Measurements from ENCODE around the gene PMEPA1.

The PMEPA1 gene

DNA sequence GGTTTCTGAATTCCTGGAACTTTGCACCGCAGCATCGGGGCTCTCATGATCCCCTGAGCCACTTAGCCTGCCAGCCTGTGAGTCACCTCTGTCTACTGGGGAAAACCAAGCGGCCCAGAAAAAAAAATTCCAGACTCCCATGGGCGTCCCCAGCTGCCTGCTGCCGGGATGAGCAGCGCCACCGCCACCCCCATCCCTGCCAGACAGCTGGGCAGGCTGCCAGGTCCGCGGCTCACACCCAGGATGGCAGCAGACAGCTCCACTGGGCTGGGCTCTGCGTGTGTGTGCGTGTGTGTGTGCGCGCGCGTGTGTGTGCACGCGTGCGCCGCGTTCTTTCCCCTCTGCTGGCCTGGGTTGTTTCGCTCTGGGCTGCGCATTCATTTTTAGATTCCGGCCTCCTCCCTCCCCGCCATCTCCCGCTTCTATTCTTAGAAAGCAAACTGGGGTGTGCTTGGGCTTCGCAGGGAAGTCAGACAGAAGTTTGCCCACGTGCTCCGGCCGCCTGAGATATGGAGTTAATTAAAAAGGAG lies 38.9 kb upstream of the PMEPA1 start:
- H3K9me3 ChIP-seq (replicated peaks; ENCODE audit: low read length) = no peaks in the 10 kb centered on the region
- H3K27me3 ChIP-seq (ENCODE audit: control insufficient read depth, insufficient read depth, low read length) = peaks cover 18% of the 10 kb centered on the region
- H3K9ac ChIP-seq (ENCODE audit: low read depth, low read length) = peak overlapping the region; percentile 49
- H3K4me3 ChIP-seq (ENCODE audit: low read length) = peak overlapping the region; percentile 64
- peak overlapping the region; percentile 83 for H3K4me2 ChIP-seq (ENCODE audit: low read length)
- H3K36me3 ChIP-seq (ENCODE audit: insufficient read depth, low read length) = no peaks in the 10 kb centered on the region
- H3K4me1 ChIP-seq (ENCODE audit: control insufficient read depth, insufficient read depth, low read length) = peaks cover 19% of the 10 kb centered on the region

DNA sequence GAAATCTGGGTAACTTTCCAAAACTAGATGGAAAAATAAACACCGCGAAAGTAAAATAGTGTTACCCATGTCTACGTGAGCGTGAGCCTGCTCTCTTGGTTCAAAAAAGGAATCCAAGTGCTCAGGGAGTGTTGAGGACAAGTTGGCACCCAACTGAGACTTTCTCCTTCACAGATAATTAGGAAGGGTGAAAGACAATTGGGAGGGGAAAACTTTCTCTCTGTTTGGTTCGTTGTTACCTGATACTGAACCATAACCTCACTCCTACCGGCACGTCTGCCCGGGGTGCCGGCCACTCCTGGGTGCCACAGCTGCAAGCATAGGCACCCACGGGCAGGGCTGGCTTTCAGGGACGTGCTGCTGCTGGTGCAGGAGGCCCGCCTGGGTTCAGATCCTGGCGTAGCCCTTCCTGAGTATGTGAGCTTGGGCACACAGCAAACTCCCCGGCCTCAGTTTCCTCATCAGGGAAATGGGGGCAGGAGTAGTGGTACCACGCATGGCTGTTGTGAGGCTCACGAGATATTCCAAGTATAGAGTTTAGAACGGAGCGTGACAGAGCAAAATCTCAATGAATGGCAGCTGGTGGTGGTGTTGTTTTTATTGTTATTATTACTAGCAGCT lies 38.2 kb upstream of the PMEPA1 start:
- H3K4me2 ChIP-seq (ENCODE audit: low read length) = peak overlapping the region; percentile 83
- peaks cover 19% of the 10 kb centered on the region for H3K4me1 ChIP-seq (ENCODE audit: control insufficient read depth, insufficient read depth, low read length)
- H3K9me3 ChIP-seq (replicated peaks; ENCODE audit: low read length) = no peaks in the 10 kb centered on the region
- H3K36me3 ChIP-seq (ENCODE audit: insufficient read depth, low read length) = no peaks in the 10 kb centered on the region
- H3K9ac ChIP-seq (ENCODE audit: low read depth, low read length) = peak overlapping the region; percentile 35
- peaks cover 11% of the 10 kb centered on the region for H3K27me3 ChIP-seq (ENCODE audit: control insufficient read depth, insufficient read depth, low read length)
- peak overlapping the region; percentile 64 for H3K4me3 ChIP-seq (ENCODE audit: low read length)

DNA sequence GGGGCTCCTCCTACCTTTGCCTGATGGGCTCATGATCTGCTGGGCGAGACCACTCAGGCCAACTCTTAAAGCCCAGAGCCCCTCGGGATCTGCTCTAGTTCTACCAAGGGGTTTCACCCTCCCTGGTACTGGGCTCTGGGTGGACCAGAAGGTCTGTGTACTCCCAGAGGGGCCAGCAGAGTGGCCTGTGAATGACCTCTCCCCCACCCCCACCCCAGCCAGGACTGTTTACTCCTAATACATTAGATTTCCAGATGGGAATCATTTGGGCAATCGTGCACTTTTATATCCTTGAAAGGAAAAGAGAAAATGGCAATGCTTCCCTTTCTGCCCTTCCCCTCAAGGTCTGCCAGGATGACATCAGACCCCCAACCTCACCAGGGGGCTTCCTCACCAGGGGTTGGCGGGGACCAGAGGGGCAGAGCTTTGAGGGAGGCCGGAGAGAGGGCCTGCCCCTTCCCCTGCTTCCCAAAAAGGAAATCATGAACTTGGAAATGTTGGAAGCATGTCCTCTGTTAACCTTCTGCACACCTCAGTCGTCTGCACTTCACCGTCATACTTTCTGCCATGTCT lies 37.1 kb upstream of the PMEPA1 start:
- Histone ChIP-seq H3K4me3 (ENCODE audit: low read length) (no peak overlapping the region), H3K36me3 (ENCODE audit: insufficient read depth, low read length) (no peaks in the 10 kb centered on the region), H3K4me1 (ENCODE audit: control insufficient read depth, insufficient read depth, low read length) (peaks cover 19% of the 10 kb centered on the region), H3K9me3 (replicated peaks; ENCODE audit: low read length) (no peaks in the 10 kb centered on the region), H3K27me3 (ENCODE audit: control insufficient read depth, insufficient read depth, low read length) (peaks cover 16% of the 10 kb centered on the region), H3K9ac (ENCODE audit: low read depth, low read length) (no peak overlapping the region), H3K4me2 (ENCODE audit: low read length) (no peak overlapping the region)

DNA sequence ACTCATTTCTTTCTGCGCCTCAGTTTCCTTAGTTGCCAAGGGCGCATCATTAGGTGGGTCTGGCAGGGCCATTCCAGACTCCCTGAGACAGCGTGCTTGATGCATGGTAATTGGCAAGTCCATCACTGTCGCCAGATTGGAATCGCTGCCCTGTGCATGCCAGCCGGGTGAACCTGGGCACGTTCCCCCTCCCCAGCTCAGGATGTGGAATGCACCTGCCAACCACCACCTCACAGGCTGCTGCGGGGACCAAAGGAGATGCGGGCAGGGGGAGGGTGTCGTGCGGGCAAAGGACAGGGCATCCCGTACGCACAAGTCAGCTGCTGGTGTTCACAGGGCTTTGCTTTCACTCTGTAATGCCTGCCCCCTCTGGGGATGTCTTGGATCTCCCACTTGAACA lies 36.4 kb upstream of the PMEPA1 start:
- Histone ChIP-seq H3K36me3 (ENCODE audit: insufficient read depth, low read length) (no peaks in the 10 kb centered on the region), H3K27me3 (ENCODE audit: control insufficient read depth, insufficient read depth, low read length) (peaks cover 12% of the 10 kb centered on the region), H3K9me3 (replicated peaks; ENCODE audit: low read length) (no peaks in the 10 kb centered on the region), H3K4me1 (ENCODE audit: control insufficient read depth, insufficient read depth, low read length) (peaks cover 19% of the 10 kb centered on the region), H3K4me2 (ENCODE audit: low read length) (no peak overlapping the region), H3K4me3 (ENCODE audit: low read length) (no peak overlapping the region), H3K9ac (ENCODE audit: low read depth, low read length) (no peak overlapping the region)

DNA sequence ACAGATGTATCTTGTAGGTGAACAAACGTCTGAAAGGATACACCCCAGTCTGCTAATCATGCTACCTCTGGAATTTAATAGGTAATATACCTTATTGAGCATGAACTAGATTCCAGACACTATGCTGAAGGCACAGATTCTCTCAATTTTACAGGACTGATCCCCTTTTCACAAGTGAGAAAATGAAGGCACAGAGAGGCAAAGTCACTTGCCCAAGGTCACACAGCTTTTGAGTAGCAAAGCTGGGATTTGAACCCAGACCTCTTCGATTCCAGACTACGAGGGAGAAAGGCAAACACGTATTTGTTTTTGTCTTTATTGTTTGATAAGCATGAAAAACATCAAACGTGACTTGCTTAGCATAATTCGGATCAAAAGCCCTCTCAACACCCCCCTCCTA lies 34.4 kb upstream of the PMEPA1 start:
- H3K27me3 ChIP-seq (ENCODE audit: control insufficient read depth, insufficient read depth, low read length) = peaks cover 9% of the 10 kb centered on the region
- no peak overlapping the region for H3K4me3 ChIP-seq (ENCODE audit: low read length)
- peaks cover 16% of the 10 kb centered on the region for H3K4me1 ChIP-seq (ENCODE audit: control insufficient read depth, insufficient read depth, low read length)
- H3K9ac ChIP-seq (ENCODE audit: low read depth, low read length) = no peak overlapping the region
- H3K36me3 ChIP-seq (ENCODE audit: insufficient read depth, low read length) = no peaks in the 10 kb centered on the region
- no peak overlapping the region for H3K4me2 ChIP-seq (ENCODE audit: low read length)
- no peaks in the 10 kb centered on the region for H3K9me3 ChIP-seq (replicated peaks; ENCODE audit: low read length)

DNA sequence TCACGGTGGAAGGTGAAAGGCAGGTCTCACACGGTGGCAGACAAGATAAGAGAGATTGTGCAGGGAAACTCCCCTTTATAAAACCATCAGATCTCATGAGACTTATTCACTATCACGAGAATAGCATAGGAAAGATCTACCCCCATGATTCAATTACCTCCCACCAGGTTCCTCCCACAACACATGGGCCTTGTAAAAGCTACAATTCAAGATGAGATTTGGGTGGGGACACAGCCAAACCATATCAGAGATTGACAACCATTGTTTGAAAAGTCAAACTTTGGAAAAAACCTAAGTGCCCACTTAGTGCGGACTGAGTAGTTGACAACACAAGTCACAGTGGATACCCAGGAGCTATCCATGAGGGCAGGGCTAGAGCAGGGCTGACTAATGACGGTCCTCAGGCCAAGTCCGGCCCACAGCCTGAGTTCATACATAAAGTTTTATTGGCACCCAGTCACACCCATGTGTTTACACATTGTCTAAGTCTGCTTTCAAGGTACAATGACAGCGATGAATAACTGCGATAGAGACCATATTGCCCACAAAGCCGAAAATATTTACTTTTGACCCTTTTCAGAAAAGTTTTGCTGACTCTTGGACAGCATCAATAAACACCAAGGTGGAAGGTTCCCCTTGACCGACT lies 33.8 kb upstream of the PMEPA1 start:
- Histone ChIP-seq H3K27me3 (ENCODE audit: control insufficient read depth, insufficient read depth, low read length) (peaks cover 12% of the 10 kb centered on the region), H3K9me3 (replicated peaks; ENCODE audit: low read length) (no peaks in the 10 kb centered on the region), H3K4me3 (ENCODE audit: low read length) (no peak overlapping the region), H3K4me2 (ENCODE audit: low read length) (no peak overlapping the region), H3K36me3 (ENCODE audit: insufficient read depth, low read length) (no peaks in the 10 kb centered on the region), H3K4me1 (ENCODE audit: control insufficient read depth, insufficient read depth, low read length) (peaks cover 10% of the 10 kb centered on the region), H3K9ac (ENCODE audit: low read depth, low read length) (no peak overlapping the region)

DNA sequence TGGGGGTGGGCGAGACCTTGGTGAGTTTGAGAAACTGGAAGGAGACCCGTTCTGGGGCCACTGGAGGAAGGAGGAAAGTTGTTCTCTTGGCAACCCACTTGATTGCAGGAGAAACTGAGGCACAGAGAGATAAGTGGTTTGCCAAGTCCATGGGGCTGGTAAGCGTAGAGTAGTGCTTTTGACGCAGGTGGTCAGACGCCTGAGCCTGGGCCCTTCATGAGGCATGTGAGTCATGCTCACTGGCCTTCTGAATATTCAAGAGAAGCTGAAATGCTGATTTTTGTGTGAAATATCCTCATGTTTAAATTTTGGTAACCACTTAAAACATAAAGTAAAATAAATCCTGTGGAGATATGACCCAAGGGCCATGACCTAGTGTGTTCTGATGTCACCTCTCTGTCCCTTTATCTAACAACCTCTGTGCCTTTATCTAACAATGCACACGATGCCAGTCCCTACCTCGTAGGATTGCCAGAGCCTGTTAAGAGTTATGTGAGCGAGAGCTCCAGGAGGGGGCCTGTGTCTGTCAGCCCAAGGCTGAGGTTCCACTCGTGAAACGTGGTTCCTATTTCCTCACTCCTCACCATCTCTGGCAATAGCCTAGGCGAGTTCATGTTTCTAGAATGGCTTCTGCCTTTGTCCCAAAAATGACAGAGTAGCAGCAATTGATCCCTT lies 32.8 kb upstream of the PMEPA1 start:
- peaks cover 20% of the 10 kb centered on the region for H3K27me3 ChIP-seq (ENCODE audit: control insufficient read depth, insufficient read depth, low read length)

DNA sequence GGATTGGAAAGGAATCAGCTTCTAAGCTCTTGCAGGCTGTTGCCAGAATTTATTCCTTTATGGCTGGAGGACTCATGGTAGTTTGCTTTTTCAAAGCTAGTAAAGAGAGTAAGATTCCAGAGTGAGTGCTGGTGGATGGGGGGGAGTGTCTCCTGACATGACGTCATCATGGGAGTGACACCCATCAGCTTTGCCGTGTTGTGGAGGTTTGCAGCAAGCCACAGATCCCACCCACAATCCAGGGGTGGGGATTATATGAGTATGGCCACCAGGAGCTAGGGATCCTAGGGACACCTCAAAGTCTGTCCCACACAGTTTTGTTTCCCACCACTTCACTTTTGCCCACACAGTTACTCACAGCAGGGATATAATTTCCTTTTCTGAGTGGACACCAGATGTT lies 28.7 kb upstream of the PMEPA1 start:
- H3K4me1 ChIP-seq (ENCODE audit: control insufficient read depth, insufficient read depth, low read length) = no peaks in the 10 kb centered on the region
- no peaks in the 10 kb centered on the region for H3K9me3 ChIP-seq (replicated peaks; ENCODE audit: low read length)
- no peak overlapping the region for H3K9ac ChIP-seq (ENCODE audit: low read depth, low read length)
- H3K27me3 ChIP-seq (ENCODE audit: control insufficient read depth, insufficient read depth, low read length) = peaks cover 45% of the 10 kb centered on the region
- no peaks in the 10 kb centered on the region for H3K36me3 ChIP-seq (ENCODE audit: insufficient read depth, low read length)
- no peak overlapping the region for H3K4me2 ChIP-seq (ENCODE audit: low read length)
- H3K4me3 ChIP-seq (ENCODE audit: low read length) = no peak overlapping the region

More for the DNA sequence above, 32.8 kb upstream of the PMEPA1 start:
- H3K9me3 ChIP-seq (replicated peaks; ENCODE audit: low read length) = no peaks in the 10 kb centered on the region
- H3K9ac ChIP-seq (ENCODE audit: low read depth, low read length) = no peak overlapping the region
- peaks cover 1% of the 10 kb centered on the region for H3K4me1 ChIP-seq (ENCODE audit: control insufficient read depth, insufficient read depth, low read length)
- H3K36me3 ChIP-seq (ENCODE audit: insufficient read depth, low read length) = no peaks in the 10 kb centered on the region
- no peak overlapping the region for H3K4me3 ChIP-seq (ENCODE audit: low read length)
- H3K4me2 ChIP-seq (ENCODE audit: low read length) = no peak overlapping the region

DNA sequence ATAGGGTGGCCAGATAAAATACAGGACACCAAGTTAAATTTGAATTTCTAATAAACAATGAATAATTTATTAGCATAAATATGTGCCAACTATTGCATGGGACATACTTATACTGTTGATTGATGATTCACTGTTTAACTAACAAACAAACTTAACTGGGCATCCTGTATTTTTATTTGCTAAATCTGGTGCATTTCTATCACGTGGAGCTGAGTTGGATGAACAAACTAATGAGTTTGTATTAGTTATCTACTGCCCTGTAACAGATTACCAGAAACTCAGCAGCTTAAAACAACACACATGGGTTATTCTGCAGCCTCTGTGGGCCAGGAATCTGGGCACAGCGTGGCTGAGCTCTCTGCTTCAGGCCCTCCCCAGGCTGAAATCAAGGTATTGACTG lies 28.2 kb upstream of the PMEPA1 start:
- H3K4me2 ChIP-seq (ENCODE audit: low read length) = no peak overlapping the region
- no peak overlapping the region for H3K9ac ChIP-seq (ENCODE audit: low read depth, low read length)
- peaks cover 47% of the 10 kb centered on the region for H3K27me3 ChIP-seq (ENCODE audit: control insufficient read depth, insufficient read depth, low read length)
- no peaks in the 10 kb centered on the region for H3K9me3 ChIP-seq (replicated peaks; ENCODE audit: low read length)
- H3K4me1 ChIP-seq (ENCODE audit: control insufficient read depth, insufficient read depth, low read length) = no peaks in the 10 kb centered on the region
- no peak overlapping the region for H3K4me3 ChIP-seq (ENCODE audit: low read length)
- no peaks in the 10 kb centered on the region for H3K36me3 ChIP-seq (ENCODE audit: insufficient read depth, low read length)

DNA sequence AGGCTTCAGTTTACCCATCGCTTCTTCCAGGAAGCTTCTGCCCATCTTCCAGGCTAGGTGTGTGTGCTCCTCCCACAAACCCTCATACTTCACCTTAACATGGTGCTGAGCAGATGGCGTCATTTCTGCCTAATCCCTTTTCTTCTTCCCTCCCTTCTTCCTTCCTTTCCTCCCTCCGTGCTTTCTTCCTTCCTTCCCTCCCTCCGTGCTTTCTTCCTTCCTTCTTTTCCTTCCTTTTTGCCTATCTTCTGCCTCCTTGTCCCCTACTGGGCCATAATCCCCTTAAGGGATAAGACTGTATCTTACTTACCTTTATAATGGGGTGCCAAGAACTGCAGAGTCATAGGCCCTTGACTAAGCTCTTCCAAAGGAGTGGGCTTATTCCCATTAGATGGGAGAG lies 27.5 kb upstream of the PMEPA1 start:
- H3K4me2 ChIP-seq (ENCODE audit: low read length) = no peak overlapping the region
- H3K4me3 ChIP-seq (ENCODE audit: low read length) = no peak overlapping the region
- no peaks in the 10 kb centered on the region for H3K4me1 ChIP-seq (ENCODE audit: control insufficient read depth, insufficient read depth, low read length)
- H3K27me3 ChIP-seq (ENCODE audit: control insufficient read depth, insufficient read depth, low read length) = peaks cover 47% of the 10 kb centered on the region
- H3K9ac ChIP-seq (ENCODE audit: low read depth, low read length) = no peak overlapping the region
- H3K9me3 ChIP-seq (replicated peaks; ENCODE audit: low read length) = no peaks in the 10 kb centered on the region
- H3K36me3 ChIP-seq (ENCODE audit: insufficient read depth, low read length) = no peaks in the 10 kb centered on the region

DNA sequence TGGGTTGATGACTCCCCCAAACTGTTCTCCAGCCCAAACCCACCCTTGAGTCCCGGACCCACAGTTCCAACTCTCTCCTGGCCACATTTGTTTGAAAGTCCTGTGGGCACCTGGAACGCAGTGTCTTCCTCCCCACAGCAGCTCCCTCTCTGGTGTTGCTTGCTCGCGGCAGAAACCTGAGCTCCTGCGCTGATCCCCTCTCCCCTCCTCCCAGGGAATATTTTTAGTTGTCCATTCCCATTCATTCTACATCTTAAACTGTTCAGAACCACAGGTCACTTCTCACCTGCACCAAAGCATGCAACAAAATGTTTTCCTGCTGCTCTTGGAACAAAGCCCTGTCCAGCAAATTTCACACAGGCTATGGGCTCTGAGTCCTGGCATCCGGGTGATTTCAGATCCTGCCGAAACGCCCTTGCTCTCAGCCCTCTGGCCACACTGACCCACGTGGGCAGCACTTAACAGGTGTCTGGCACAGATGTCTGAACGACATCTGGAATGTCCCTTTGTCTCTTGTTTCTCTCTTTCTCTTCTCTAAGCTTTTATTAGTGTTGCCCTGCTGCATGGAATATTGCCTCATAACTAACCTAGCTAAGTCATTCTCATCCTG lies 27.0 kb upstream of the PMEPA1 start:
- H3K4me3 ChIP-seq (ENCODE audit: low read length) = no peak overlapping the region
- H3K27me3 ChIP-seq (ENCODE audit: control insufficient read depth, insufficient read depth, low read length) = peaks cover 45% of the 10 kb centered on the region
- no peaks in the 10 kb centered on the region for H3K36me3 ChIP-seq (ENCODE audit: insufficient read depth, low read length)
- H3K4me1 ChIP-seq (ENCODE audit: control insufficient read depth, insufficient read depth, low read length) = no peaks in the 10 kb centered on the region
- H3K9me3 ChIP-seq (replicated peaks; ENCODE audit: low read length) = no peaks in the 10 kb centered on the region
- no peak overlapping the region for H3K9ac ChIP-seq (ENCODE audit: low read depth, low read length)
- H3K4me2 ChIP-seq (ENCODE audit: low read length) = no peak overlapping the region

All from skeletal muscle satellite cell (primary cell).